Erythroblast (primary cell): Measurements from ENCODE around the gene OLFML2A.
"Not testable (repeated sequence)": the region's sequence is repeated elsewhere in the genome, so short reads cannot be mapped to it uniquely, and the experiment has no call there.

Experiments used
- GATA1 ChIP-seq: IDR thresholded peaks from 2 replicates; pipeline ENCODE4 v1.6.1; 2011; ENCODE audit warnings: low read depth, mild to moderate bottlenecking, control low read depth, low read length, moderate library complexity
- POLR2A ChIP-seq: IDR thresholded peaks from 2 replicates; pipeline ENCODE4 v1.6.1; 2011; ENCODE audit warnings: mild to moderate bottlenecking, low read length

- TF ChIP-seq POLR2A, GATA1: not testable (repeated sequence)
Measured at GRCh38 chr9:124738075-124738474, 38.9 kb upstream of the OLFML2A start.
